GM18858 (cell line): ENCODE measurements around the gene ATG13.

Experiments used
- ATAC-seq: cut with Tn5 transposase; IDR thresholded peaks from one replicate; pipeline ENCODE4 v1.9.1; 2021; ENCODE audit not compliant: unreplicated experiment

Gene ATG13

DNA sequence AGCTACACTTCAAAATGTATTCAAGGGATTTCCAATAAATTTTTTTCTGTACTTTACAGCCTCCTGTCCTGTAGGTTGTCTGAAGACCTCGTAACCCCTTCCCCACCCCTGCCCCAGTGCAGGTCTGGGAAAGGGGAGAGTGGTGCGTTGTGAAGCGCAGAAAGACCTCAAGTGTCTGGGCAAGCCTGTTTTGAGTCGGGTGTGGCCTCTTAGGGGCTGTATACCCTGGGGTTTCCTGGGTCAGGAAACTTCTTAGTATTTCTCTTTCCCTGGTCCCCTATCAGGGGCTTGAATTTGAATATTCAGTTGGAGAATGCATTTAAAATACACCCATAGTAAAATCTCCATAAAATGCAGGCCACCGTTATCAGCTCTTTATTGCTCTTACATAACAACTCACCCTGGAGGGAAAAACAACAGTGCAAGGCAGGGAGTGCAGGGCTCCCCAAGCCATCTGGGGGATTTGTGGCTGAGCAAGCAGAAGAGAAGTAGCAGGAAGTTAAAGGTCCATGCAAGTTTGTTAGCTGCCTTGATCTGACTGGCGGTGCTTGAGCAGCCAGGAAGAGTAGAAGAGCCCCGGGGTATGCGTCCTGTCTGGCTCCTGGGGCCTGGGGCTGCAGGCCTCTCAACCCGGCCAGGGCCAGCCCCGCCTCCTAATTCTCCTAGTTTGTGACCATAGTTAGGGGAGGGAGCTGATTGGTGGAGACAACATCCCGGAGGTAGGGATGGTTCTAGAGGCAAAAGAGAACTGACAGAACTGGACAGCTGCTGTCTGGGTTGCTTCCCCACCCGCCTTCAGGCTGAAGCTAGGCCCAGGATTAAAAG is 57.3 kb downstream of the ATG13 start:
- ATAC-seq: no peak

DNA sequence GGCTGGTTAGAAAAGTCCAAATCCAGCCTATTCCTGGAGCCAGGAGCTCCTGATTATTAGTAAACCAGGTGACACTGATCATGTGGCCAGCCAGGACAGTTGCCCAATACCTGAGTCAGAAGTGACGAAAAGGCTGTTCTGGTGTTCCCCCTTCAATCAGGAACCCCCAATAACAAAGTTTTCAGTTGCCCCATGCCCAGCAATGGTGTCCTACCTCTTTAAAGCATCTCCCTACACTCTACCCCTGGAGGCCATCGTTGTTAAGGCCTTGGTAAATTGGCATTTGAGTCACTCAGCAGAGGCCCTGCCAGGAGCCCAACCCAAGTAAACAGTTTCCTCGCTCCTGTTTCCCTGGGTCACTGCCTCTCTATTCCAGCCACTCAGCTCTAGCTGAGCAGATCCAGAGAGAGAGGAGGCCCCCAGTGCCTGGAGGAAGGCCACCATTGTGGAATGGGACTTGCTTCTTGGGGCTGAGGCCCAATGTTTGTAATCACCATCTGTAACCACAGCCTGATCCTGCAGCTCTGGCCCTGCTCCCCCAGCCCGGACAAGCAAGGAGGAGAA is 58.0 kb downstream of the ATG13 start:
- ATAC-seq: no peak

DNA sequence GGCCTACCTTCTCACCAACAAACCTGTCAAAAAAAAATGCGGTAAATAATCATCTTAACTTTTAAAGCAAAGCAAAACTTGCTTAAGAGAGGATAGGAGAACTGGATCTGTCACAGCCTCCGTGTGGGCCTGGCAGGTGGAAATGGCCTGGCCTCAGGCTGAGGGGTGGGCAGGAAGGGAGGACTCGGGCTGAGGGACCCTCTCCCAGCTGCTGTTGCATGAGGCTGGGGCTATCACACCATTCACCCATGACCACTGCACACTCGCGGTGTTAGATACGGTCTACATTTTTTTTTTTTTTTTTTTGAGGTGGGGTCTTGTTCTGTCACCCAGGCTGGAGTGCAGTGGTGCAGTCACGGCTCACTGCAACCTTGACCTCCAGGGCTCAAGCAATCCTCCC is 58.6 kb downstream of the ATG13 start:
- ATAC-seq: no peak

DNA sequence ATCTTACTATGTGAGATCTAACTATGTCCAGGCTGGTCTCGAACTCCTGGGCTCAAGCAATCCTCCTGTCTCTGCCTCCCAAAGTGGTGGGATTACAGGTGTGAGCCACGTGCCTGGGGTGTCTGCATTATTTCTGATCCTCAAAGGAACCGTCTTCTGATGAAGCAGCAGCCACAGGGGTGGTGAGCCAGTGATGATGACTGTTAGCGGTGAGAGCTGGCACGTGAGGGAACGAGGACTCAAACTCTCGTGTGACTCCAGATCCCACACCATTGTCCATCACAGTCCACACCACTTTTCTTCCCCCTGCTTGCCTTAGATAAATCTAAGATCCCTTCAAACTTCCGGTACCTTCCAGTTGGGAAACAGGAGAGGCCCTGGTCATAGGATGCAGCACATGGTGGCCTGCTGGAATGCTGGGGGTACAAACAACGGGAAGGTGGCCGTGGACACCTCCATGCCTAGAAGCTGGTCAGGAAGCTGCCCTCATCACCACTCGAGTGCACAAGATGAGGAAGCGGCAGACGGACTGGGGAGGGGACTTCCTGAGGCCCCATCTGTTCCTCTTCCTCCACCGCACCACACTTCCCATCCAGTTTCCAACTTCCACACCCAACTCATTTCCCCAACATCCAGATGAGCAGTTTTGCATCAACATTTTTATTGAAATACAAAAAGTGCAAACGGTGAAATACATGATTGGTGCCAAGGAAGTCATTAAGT is 59.2 kb downstream of the ATG13 start:
- no peak for ATAC-seq

DNA sequence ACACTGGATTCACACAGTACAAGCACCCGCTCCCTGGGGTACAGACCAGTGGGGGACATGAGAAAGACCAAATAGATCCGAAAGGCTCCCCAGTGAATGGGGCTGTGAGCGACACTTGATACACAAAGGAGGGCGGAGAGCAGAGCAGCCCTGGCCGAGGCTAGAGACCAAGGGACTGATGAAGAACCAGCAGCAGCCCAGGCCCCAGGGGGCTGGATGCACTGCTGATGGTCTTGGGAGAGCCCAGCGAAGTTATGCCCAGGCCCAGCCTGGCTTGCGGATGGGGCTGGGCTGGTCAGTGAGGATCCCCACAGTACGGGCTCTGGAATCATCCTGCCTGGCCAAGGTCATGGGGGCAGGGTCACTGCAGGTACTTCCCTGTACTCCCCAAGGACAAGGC is 59.8 kb downstream of the ATG13 start:
- no peak for ATAC-seq

DNA sequence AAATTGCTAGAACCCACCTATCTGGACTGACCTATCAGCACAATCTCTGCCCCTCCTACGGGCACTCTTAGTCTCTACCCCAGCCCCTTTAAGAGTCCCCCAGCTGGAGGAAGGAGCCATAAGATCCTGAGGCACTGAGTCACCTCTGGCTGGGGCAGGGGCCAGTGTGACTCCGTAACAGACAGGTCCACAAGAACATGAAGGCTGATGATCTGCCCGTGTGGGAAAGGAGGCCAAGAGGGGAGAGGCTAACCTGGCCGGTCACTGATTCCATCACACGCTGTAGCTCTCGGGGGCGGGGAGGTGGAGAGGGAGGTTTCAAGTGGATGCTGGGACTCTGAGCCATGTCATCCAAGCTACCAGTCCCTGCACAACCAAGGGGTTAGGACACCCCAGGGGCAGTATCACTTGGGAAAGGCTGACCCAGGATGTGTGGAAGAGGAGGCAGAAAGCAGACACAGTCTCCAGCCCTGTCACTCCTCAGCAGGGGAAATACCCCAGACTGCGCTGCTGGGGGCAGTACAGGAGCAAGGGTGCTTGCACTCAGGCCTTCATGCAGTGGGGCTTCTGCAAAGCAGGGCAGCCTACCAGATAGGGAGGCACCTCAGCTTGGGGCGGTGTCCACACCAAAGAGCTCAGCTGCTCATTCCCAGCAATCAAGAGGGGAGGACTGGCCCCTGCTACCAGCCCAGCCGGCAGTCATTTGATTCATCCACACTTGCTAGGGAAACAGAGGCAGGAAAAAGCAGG is 60.8 kb downstream of the ATG13 start:
- no peak for ATAC-seq

DNA sequence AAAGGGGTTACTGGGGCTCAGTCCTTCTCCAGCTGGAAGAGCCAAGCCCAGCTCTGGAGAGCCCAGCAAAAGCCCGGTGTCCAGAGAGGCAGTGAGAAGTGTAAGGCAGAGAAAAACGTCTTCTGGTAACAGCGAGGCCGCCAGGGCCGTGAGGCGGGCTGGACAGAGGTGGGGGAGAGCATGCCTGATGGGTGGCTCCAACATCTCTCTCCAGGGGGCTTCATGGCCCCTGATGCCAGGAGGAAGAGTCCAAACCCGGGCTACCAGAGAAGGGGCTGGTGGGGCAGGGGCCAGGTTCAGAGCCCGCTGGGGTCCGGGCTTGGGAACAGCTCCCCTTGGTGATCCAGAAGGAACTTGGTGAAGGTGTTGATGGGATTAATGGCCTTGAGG is 61.4 kb downstream of the ATG13 start:
- no peak for ATAC-seq

DNA sequence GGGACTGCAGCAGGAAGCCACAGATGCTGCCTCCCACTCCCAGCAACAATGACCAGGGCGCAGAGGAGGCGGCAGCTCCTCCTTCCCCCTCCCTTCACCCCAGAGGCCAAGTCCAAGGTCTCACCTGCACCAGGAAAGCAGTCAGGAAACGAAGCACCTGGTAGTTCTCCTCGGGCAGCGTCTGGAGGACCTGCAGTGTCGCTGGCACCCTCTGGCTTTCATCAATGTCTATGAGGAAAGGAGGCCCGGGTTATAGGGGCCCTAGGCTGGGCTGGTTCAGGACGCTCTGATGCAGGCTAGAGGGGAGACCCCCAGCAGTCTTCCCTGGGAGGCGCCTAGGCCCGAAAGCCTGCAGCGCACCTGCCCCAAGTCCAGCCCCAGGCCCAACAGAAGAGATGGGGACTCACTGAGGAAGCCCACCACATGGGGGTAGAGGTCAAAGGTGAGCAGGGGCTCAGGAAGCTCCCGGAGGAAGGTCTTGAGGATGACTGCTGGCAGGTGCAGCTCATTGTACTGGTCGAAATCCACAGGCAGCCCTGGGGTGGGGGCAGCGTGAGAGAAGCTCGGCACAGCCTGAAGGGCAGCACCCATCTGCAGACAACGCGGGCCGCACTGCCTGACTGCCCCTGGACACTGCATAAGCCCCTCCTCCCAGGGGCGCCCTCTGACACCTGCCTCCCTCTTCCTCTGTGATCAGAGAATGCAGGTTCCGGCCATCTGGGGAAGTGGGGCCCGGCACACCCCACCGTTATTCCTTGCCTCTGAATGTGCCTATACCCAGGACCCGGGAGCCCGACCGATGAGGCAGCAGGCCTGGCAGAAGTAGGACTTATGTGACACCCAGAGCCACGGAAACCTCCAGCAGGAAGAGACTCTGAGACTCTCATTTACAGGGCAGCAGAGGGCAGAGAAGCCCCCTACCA is 62.1 kb downstream of the ATG13 start:
- no peak for ATAC-seq

DNA sequence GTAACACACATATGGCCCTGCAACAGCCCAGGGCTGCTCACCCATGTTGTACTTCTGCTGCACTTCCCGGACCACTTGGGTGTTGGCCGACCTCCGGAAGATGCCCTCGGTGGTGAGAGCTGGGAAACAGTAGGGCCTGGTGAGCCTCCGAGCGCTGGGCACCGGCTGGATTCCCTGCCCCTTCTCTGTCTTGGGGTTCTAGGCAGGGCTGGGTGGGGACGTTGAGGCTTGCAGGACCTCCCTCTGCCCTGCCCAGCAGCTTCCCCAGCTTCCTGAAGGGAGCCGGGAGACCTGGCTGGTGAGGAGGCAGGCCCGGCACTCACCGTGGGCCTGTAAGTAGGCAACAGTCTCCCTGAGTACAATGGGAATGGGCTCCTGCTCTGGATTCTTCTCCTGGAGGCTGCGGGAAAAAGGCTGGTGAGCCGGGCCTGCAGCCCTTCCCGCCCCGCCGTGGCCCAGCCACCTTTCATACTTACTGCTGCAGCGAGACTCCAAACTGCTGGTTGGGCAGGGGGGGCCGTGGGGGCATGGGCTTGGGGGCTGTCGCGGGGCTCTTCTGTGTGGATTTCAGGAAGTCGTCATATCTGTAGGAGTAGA is 62.9 kb downstream of the ATG13 start:
- no peak for ATAC-seq

DNA sequence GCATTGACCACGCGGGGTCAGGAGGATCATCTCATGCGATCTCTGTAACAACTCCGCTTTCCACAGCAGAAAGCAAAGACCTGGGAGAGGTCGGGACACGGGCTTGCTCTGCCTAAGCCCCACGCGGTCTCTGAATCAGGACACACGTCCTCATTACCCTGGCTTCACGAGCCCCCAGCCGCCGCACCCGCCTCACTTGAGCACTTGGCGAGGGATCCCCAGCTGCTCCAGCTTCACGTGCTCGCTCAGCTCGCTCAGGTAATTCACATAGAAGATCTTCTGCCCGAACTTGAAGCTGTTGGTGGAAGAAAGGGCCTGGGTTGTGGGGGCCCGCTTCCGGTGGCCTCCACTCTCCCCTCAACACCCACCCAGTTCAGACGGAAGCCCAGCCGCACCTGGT is 63.5 kb downstream of the ATG13 start:
- ATAC-seq: no peak

DNA sequence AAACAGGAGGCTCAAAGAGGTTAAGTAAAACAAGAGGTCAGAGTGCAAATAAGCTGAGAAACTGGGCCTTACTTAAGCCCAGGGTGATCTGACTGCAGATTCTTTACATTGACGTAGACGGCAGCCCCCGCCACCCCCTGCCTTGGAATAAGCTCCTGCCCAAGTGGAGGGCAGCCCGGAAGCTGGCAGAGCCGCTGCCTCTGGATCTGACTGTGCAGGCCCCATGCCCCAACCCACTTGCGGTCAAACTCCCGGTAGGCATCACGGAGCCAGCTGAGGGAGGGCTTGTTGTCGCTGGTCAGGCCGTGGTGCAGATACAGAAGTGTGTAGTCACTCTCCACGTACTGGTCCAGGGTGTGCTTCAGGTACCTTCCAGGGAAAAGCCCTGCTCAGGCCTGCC is 64.5 kb downstream of the ATG13 start:
- ATAC-seq: no peak

DNA sequence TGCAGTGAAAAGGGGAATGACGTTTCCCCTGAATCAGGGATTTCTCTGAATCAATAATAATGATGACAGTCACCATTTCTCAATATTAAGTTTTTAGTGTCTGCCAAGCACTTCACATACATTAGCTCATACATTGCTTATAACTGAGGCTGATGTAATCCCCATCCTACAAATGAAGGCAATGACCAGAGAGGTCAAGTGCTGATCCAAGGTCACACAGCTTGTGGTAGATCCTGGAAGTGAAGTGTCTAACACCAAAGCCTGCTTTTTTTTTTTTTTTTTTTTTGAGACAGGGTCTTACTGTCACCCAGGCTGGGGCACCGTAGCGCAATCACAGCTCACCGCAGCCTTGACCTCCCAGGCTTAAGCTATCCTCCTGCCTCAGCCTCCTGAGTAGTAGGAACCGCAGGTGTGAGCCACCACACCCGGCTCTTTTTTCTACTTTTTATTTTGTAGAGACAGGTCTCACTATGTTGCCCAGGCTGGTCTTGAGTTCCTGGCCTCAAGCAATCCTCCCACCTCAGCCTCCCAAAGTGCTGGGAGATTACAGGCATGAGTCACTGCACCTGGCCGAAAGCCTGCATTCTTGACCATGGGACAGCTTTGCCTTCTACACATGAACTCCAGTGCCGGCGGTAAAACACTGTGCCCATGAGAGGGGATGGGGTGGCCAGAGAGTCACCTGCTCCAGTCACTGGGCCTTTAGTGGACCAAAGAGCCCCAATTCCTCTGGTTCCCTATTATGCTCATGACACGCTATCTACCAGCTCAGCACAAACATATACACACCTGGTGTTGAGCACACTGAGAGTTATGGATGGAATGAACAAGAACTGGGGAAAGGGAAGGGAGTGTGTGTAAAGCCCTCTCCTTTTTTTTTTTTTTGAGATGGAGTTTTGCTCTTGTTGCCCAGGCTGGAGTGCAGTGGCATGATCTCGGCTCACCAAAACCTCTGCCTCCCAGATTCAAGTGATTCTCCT is 65.7 kb downstream of the ATG13 start:
- no peak for ATAC-seq

DNA sequence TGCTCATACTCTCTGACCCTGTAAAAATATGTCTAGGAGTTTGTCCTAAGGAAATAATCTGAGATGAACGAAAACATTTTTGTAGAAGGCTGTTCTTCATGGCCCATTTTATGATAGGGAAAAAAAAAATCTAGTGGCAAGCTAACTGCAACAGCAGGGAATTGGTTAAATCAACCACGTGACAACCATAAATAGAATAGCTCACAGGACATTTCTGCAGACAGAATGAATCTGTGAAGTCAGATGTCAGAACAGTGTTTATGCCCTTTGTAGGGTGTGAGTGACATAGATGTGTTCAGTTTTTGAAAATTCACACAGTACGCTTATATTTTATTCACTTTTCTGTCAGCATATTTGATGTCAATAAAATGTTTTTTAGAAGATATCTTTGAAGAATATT is 67.0 kb downstream of the ATG13 start:
- ATAC-seq: no peak

DNA sequence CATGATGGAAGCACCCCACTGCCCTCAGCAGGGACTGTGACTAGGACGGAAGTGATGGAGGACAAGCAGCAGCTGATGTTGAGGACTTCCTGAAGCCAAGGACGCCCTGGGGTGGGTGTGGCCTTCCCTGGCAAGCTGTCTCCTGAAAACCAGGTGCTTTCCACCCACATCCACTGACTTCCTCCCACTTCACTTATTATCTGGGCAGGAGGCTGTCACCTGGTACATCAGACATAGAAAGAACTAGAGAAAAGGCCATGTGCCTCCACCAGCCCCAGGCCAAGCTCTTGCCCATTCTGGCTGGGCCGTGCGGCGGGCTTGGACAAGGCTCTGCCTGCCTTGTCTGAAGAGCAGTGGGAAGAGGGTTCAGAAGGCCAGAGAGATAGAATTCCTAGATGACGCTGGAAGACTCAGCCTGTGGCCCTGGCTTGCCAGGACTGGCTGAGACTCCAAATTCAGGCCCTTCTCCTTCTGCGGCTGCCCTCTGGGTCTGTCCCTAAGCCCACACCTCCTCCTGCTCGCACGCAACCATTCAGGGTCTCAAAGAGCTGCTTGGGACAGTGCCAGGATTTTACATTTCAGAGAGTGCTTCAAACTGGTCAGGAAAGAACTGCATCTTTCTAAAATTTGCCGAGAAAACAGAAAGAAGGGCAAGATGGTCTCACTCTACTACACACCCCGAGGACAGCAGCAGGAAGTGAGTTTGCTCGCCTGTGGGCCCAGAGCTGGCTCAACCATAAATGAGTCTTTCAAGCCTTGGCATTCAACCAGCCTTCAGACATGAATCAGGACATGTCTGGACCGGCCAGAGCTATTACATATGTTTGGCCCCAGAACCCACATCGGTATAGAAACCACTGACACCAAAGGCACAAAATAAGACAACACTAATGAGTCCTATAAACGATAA is 69.8 kb downstream of the ATG13 start:
- no peak for ATAC-seq

DNA sequence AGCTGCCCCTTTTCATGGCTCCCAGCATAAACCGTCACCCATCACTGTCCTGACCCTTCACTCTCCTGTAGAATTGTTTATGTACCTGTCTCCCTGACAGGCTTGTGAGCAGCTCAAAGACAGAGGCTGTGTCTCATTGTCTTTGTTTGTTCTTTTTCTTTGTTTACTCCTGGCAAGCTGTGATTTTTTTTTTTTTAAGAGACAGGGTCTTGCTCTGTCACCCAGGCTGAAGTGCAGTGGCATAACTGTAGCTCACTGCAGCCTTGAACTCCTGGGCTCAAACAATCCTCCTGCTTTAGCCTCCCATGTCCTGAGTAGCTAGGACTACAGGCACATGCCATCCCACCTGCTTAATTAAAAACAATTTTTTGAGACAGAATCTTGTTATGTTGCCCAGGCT is 73.3 kb downstream of the ATG13 start:
- ATAC-seq: no peak

DNA sequence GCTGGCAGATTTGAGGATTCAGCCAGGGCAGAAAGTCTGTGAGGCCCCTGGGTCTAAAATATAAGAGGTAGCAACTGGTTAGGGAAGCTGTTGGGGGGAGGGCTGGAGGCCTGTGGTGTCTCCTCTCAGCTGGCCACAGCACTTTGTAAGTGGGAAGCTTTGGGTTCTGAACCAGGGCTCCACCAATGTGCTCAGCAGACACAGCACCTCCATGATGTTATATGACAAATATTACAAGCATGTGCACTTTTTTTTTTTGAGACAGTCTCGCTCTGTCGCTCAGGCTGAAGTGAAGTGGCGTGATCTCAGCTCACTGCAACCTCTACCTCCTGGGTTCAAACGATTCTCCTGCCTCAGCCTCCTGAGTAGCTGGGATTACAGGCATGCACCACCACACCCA is 75.1 kb downstream of the ATG13 start:
- no peak for ATAC-seq

DNA sequence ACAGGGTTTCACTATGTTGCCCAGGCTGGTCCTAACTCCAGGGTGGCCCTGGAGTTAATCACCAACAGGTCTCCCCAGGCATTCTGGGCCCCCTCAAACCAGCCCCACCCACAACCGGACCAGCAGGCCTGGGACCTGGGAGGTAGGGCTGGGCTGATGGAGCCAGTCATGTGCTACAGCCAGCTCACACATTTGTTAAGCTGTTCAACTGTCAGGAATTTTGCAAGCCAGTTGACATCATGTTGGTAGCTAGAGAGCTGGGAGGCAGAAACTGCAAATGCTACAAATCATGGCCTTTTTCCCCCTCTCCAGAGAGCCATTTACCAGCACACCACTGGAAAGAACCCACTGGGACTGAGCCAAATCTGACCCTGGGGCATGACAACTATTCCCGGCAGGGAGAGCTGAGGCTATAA is 76.3 kb downstream of the ATG13 start:
- ATAC-seq: no peak

DNA sequence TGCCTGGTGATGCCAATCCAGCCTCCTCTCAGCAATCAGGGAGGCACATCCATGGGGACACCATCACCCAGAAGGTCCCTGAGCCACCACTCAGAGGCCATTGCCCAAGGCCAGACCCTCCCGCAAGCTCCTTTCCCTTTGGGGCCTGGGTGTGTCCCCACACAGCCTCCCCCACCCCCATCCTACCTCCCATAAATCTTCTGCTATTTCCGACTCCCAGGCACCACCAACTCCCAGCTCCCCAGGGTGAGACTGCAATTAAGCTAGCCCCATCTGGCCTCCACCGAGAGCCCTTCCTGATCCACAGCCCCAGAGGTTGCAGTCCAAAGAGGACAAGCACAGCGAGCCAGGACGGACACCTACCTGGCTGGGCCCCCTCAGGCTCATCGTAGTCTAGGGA is 76.7 kb downstream of the ATG13 start:
- no peak for ATAC-seq
